C4-2B (cell line): Measurements from ENCODE around the gene BMP7.

Experiments
- ZFX ChIP-seq: fragments of 450-650 bp; IDR thresholded peaks from 2 replicates; pipeline ENCODE4 v1.6.1; 2017
- TF ChIP-seq, protein P1 (sequence below): fragments of 450-650 bp; conservative IDR thresholded peaks from 2 replicates; pipeline ENCODE4 v1.5.1; 2017; ENCODE audit warnings: mild to moderate bottlenecking

DNA sequence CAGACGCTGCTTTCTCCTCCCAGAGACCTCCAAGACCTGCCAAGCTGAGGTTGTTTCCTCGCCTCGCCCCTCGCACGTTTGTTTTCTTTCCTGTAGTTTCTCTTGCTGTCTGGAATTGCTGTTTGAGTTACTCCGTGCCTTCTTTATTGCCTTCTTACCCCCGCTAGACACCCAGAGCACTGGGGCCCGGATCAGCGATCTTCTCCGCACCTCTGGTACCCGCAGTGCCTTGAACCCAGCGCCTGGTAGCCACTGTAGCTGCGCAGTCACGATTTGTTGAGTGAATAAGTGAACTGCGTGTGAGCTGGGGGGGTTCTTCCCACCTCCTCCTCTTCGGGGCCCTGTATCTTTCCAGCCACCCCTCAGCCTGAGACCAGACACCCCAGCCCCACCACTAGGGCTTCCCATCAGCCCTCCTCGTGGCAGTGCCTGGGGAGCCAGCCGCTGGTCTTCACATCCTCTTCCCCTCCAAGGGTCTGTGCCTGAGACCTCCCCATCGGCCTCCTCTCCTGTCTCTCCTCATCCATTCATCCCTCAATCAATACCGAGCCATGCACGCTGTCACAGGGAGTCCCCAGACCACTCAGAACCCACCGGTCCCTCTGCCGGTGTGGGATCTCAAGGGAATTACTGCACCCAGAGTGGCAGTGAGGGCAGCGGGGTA is 849 bp upstream of the BMP7 start:
- TF ChIP-seq, protein P1, sequence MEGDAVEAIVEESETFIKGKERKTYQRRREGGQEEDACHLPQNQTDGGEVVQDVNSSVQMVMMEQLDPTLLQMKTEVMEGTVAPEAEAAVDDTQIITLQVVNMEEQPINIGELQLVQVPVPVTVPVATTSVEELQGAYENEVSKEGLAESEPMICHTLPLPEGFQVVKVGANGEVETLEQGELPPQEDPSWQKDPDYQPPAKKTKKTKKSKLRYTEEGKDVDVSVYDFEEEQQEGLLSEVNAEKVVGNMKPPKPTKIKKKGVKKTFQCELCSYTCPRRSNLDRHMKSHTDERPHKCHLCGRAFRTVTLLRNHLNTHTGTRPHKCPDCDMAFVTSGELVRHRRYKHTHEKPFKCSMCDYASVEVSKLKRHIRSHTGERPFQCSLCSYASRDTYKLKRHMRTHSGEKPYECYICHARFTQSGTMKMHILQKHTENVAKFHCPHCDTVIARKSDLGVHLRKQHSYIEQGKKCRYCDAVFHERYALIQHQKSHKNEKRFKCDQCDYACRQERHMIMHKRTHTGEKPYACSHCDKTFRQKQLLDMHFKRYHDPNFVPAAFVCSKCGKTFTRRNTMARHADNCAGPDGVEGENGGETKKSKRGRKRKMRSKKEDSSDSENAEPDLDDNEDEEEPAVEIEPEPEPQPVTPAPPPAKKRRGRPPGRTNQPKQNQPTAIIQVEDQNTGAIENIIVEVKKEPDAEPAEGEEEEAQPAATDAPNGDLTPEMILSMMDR = no peak
- TF ChIP-seq ZFX = no peak
